ENCODE measurements around the gene PEA15. TPM values are rescaled to one million over a fixed set of nuclear protein-coding genes. Genes with fewer than 3 reads are reported as not detected.

The PEA15 gene
- total RNA-seq, 1 donor from 2014 or later = 486 TPM

Other genes starting within 250 kb of the PEA15 start
- gene PIGM, start 173.4 kb upstream of the PEA15 start, total RNA-seq = 4.1 TPM
- gene KCNJ10, start 135.2 kb upstream of the PEA15 start, total RNA-seq = 0.16 TPM
- gene KCNJ9, start 123.8 kb upstream of the PEA15 start, total RNA-seq = not detected
- gene IGSF8, start 106.8 kb upstream of the PEA15 start, total RNA-seq = 20.4 TPM
- gene ATP1A2, start 89.6 kb upstream of the PEA15 start, total RNA-seq = 31.2 TPM
- 0.39 TPM for gene ATP1A4, start 53.8 kb upstream of the PEA15 start, total RNA-seq
- gene CASQ1, start 14.8 kb upstream of the PEA15 start, total RNA-seq = 0.39 TPM
- gene DCAF8, start 57.2 kb downstream of the PEA15 start, total RNA-seq = 127 TPM
- 144 TPM for gene PEX19, start 79.7 kb downstream of the PEA15 start, total RNA-seq
- gene COPA, start 137.9 kb downstream of the PEA15 start, total RNA-seq = 228 TPM
- 102 TPM for gene NCSTN, start 138.0 kb downstream of the PEA15 start, total RNA-seq
- gene NHLH1, start 161.7 kb downstream of the PEA15 start, total RNA-seq = 0.42 TPM
- 1.7 TPM for gene VANGL2, start 195.2 kb downstream of the PEA15 start, total RNA-seq

Measured in mesenteric fat pad (tissue), 1 donor.